ENCODE results near the gene TMEM248.
"Not testable (repeated sequence)": the region's sequence is repeated elsewhere in the genome, so short reads cannot be mapped to it uniquely, and the experiment has no call there.

GRCh38 chr7:66994691-66995049, 73.6 kb downstream of the TMEM248 start:
- TF ChIP-seq CTCF (conservative IDR thresholded peaks at IDR 0.05): peak; percentile 57
- TF ChIP-seq ZFX (IDR thresholded peaks at IDR 0.05): not testable (repeated sequence)
